ENCODE measurements around the gene IMP4.

GRCh38 chr2:130393318-130393910 is 50.7 kb downstream of the IMP4 start:
- TF ChIP-seq, protein P1, sequence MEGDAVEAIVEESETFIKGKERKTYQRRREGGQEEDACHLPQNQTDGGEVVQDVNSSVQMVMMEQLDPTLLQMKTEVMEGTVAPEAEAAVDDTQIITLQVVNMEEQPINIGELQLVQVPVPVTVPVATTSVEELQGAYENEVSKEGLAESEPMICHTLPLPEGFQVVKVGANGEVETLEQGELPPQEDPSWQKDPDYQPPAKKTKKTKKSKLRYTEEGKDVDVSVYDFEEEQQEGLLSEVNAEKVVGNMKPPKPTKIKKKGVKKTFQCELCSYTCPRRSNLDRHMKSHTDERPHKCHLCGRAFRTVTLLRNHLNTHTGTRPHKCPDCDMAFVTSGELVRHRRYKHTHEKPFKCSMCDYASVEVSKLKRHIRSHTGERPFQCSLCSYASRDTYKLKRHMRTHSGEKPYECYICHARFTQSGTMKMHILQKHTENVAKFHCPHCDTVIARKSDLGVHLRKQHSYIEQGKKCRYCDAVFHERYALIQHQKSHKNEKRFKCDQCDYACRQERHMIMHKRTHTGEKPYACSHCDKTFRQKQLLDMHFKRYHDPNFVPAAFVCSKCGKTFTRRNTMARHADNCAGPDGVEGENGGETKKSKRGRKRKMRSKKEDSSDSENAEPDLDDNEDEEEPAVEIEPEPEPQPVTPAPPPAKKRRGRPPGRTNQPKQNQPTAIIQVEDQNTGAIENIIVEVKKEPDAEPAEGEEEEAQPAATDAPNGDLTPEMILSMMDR (IDR thresholded peaks at IDR 0.05; ENCODE audit: low read depth, low read length, missing input control) = no peak
- TF ChIP-seq, protein P2, sequence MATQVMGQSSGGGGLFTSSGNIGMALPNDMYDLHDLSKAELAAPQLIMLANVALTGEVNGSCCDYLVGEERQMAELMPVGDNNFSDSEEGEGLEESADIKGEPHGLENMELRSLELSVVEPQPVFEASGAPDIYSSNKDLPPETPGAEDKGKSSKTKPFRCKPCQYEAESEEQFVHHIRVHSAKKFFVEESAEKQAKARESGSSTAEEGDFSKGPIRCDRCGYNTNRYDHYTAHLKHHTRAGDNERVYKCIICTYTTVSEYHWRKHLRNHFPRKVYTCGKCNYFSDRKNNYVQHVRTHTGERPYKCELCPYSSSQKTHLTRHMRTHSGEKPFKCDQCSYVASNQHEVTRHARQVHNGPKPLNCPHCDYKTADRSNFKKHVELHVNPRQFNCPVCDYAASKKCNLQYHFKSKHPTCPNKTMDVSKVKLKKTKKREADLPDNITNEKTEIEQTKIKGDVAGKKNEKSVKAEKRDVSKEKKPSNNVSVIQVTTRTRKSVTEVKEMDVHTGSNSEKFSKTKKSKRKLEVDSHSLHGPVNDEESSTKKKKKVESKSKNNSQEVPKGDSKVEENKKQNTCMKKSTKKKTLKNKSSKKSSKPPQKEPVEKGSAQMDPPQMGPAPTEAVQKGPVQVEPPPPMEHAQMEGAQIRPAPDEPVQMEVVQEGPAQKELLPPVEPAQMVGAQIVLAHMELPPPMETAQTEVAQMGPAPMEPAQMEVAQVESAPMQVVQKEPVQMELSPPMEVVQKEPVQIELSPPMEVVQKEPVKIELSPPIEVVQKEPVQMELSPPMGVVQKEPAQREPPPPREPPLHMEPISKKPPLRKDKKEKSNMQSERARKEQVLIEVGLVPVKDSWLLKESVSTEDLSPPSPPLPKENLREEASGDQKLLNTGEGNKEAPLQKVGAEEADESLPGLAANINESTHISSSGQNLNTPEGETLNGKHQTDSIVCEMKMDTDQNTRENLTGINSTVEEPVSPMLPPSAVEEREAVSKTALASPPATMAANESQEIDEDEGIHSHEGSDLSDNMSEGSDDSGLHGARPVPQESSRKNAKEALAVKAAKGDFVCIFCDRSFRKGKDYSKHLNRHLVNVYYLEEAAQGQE (IDR thresholded peaks at IDR 0.05) = no peak
- TF ChIP-seq RAD21 (IDR thresholded peaks at IDR 0.05) (no peak), JUND (IDR thresholded peaks at IDR 0.05) (no peak), GABPA (IDR thresholded peaks at IDR 0.05 in 1 of 2, conservative IDR thresholded peaks at IDR 0.05 in 1 of 2) (no peak), SP1 (IDR thresholded peaks at IDR 0.05) (no peak), TAF1 (conservative IDR thresholded peaks at IDR 0.05) (no peak), RXRA (IDR thresholded peaks at IDR 0.05) (no peak), FOXA1 (IDR thresholded peaks at IDR 0.05) (no peak), ZBTB33 (IDR thresholded peaks at IDR 0.05) (no peak), YY1 (IDR thresholded peaks at IDR 0.05) (no peak), EGR1 (IDR thresholded peaks at IDR 0.05; ENCODE audit: low read depth in 2 of 2) (no peak)
- TF ChIP-seq, protein P3, sequence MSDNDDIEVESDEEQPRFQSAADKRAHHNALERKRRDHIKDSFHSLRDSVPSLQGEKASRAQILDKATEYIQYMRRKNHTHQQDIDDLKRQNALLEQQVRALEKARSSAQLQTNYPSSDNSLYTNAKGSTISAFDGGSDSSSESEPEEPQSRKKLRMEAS (IDR thresholded peaks at IDR 0.05) = no peak
- TF ChIP-seq, protein P4, sequence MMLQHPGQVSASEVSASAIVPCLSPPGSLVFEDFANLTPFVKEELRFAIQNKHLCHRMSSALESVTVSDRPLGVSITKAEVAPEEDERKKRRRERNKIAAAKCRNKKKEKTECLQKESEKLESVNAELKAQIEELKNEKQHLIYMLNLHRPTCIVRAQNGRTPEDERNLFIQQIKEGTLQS (IDR thresholded peaks at IDR 0.05) = no peak
